ENCODE data around the gene EIF2B2.

Gene EIF2B2

DNA sequence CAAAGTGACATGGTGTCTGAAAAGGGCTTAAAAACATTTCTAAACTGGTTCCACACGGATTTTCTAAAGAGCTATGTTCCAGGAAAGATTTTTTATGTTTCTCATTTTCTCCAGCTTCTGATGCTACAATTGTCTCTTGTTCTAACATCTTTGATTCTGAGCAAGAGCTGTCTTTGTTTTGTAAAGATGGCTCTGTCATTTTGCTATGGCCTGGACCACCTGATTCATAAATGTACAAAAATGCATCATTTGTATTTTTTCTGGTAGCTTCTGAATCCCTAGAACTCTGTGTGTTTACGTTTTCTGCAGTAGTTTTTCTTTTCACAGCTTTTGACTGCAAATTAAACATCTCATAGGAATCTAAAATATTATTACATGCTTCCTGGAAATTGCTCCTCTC is 45.4 kb downstream of the EIF2B2 start:
- Mint-ChIP-seq H3K4me3 (no peak overlapping the region), H3K27ac (no peak overlapping the region), H3K4me1 (peaks cover 38% of the 10 kb centered on the region), H3K36me3 (peaks cover 21% of the 10 kb centered on the region), H3K9me3 (no peaks in the 10 kb centered on the region), H3K27me3 (peaks cover 4% of the 10 kb centered on the region)
- CTCF ChIA-PET: interaction anchor here (1.3 to 2.2 kb wide), 3 partner anchors 40 to 142 kb away, joined by 3 to 6 read pairs (median 4); no protein-coding TSS in a partner anchor
- DNase-seq: no peak

DNA sequence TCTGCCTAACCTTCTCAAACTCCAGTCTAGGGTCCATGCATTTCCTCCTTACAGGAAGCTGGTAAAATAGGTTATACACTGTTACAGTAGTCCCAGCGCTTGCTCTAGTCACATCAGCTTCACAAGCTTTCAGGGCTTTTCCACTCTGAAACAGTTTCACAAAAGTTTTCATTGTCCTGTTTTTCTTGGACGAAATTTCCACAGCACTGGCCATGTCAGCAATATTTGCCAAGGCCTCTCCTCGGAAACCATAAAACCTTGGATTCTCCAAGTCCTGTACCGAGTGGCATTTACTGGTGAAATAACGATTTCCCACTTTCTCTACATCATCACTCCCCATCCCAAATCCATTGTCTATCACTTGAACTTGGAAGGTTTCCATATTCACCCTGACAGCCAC is 46.4 kb downstream of the EIF2B2 start:
- CTCF ChIA-PET: interaction anchor here (0.9 to 2.2 kb wide), 6 partner anchors 39 to 190 kb away, joined by 3 to 6 read pairs (median 4); no protein-coding TSS in a partner anchor
- no peaks in the 10 kb centered on the region for H3K9me3 Mint-ChIP-seq
- peaks cover 47% of the 10 kb centered on the region for H3K4me1 Mint-ChIP-seq

GRCh38 chr14:75049731-75050201 is 47.0 kb downstream of the EIF2B2 start:
- CTCF ChIA-PET: interaction anchor here (1.3 to 2.2 kb wide), 3 partner anchors 102 to 191 kb away, joined by 3 to 6 read pairs (median 4); no protein-coding TSS in a partner anchor
- no peak for DNase-seq
- Mint-ChIP-seq H3K36me3 (peaks cover 32% of the 10 kb centered on the region), H3K27ac (no peak overlapping the region), H3K9me3 (no peaks in the 10 kb centered on the region), H3K4me3 (peak overlapping the region; percentile 86), H3K27me3 (peaks cover 4% of the 10 kb centered on the region), H3K4me1 (peaks cover 48% of the 10 kb centered on the region)

More for the DNA sequence above, 46.4 kb downstream of the EIF2B2 start:
- Mint-ChIP-seq H3K27ac (no peak overlapping the region), H3K36me3 (peaks cover 27% of the 10 kb centered on the region), H3K27me3 (peaks cover 4% of the 10 kb centered on the region), H3K4me3 (no peak overlapping the region)
- no peak for DNase-seq

- H3K9me3 Mint-ChIP-seq: no peaks in the 10 kb centered on the region
- H3K4me1 Mint-ChIP-seq: peaks cover 51% of the 10 kb centered on the region
- CTCF ChIA-PET: interaction anchor here (1.0 kb wide), 1 partner anchor 107 kb away, joined by 4 read pairs; no protein-coding TSS in a partner anchor
- peak within 1 kb of the TSS; percentile 86 for H3K4me3 Mint-ChIP-seq
- peaks cover 4% of the 10 kb centered on the region for H3K27me3 Mint-ChIP-seq
- H3K36me3 Mint-ChIP-seq: peaks cover 41% of the 10 kb centered on the region
- H3K27ac Mint-ChIP-seq: peak within 1 kb of the TSS; percentile 88
- peak; percentile 81 for DNase-seq
Observed at GRCh38 chr14:75050852-75051555, 48.3 kb downstream of the EIF2B2 start, which contains the start of gene MLH3. Gene MLH3 (minus strand): TSS chr14:75051467. CDS start chr14:75049655, 1,812 bp downstream.

DNA sequence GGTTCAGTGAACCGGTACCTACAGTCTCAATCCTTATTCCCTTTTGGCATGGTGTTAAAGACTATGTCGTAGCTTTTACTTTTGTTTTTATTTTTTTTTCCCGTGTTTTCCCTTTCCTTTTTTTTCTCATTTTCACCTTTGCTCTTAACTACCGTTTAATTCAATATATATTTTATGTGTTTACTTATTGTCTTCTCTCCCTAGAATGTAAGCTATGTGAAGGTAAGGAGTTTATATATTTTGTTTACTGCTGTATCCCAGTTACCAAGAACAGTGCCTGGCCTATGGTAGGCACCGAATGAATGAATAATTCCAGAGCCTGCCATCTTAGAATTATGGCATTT is 48.8 kb downstream of the EIF2B2 start:
- H3K27me3 Mint-ChIP-seq: peaks cover 4% of the 10 kb centered on the region
- H3K36me3 Mint-ChIP-seq: peaks cover 41% of the 10 kb centered on the region
- DNase-seq: no peak
- peak overlapping the region; percentile 86 for H3K4me3 Mint-ChIP-seq
- H3K27ac Mint-ChIP-seq: peak overlapping the region; percentile 88
- H3K4me1 Mint-ChIP-seq: peaks cover 54% of the 10 kb centered on the region
- CTCF ChIA-PET: no interaction called here
- no peaks in the 10 kb centered on the region for H3K9me3 Mint-ChIP-seq

GRCh38 chr14:75053396-75054291 is 50.9 kb downstream of the EIF2B2 start:
- H3K27ac Mint-ChIP-seq: no peak overlapping the region
- H3K27me3 Mint-ChIP-seq: peaks cover 4% of the 10 kb centered on the region
- no peaks in the 10 kb centered on the region for H3K9me3 Mint-ChIP-seq
- H3K36me3 Mint-ChIP-seq: peaks cover 42% of the 10 kb centered on the region
- peaks cover 57% of the 10 kb centered on the region for H3K4me1 Mint-ChIP-seq
- no peak for DNase-seq
- CTCF ChIA-PET: no interaction called here
- no peak overlapping the region for H3K4me3 Mint-ChIP-seq

GRCh38 chr14:75054421-75054820 is 51.7 kb downstream of the EIF2B2 start:
- no peak for DNase-seq
- H3K36me3 Mint-ChIP-seq: peaks cover 46% of the 10 kb centered on the region
- CTCF ChIA-PET: no interaction called here
- no peaks in the 10 kb centered on the region for H3K9me3 Mint-ChIP-seq
- peaks cover 60% of the 10 kb centered on the region for H3K4me1 Mint-ChIP-seq
- no peak overlapping the region for H3K4me3 Mint-ChIP-seq
- no peak overlapping the region for H3K27ac Mint-ChIP-seq
- peaks cover 4% of the 10 kb centered on the region for H3K27me3 Mint-ChIP-seq

DNA sequence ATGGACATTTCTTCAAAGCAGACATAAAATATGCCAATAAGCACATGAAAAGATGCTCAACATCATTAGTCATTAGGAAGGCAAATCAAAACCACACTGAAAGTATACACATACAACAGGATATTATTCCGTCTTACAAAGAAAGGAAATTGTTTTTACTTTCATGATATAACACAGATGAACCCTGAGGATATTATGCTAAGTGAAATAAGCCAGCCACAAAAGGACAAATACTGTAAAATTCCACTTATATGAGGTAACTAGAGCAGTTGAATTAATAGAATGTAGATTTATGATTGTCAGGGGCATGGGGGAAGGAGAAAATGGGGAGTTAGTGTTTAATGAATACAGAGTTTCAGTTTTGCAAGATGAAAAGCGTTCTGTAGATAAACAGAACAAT is 56.9 kb downstream of the EIF2B2 start:
- CTCF ChIA-PET: no interaction called here
- Mint-ChIP-seq H3K27me3 (no peaks in the 10 kb centered on the region), H3K9me3 (peaks cover 3% of the 10 kb centered on the region), H3K36me3 (peaks cover 49% of the 10 kb centered on the region), H3K4me1 (peaks cover 59% of the 10 kb centered on the region), H3K4me3 (no peak overlapping the region), H3K27ac (no peak overlapping the region)
- DNase-seq: no peak

DNA sequence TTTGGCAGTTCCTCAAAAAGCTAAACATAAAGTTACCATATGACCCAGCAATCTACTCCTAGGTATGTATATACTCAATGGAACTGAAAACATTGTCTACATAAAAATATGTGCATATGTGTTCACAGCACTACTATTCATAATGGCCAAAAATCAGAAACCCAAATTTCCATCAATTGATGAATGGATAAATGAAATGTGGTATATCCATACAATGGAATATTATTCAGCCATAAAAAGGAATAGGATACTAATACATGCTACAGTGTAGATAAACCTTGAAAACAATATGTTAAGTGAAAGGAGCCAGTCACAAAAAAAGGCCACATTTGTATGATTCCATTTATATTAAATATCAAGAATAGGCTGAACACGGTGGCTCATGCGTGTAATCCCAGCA is 57.7 kb downstream of the EIF2B2 start:
- Mint-ChIP-seq H3K4me3 (no peak overlapping the region), H3K9me3 (peaks cover 3% of the 10 kb centered on the region), H3K27me3 (no peaks in the 10 kb centered on the region), H3K4me1 (peaks cover 60% of the 10 kb centered on the region), H3K27ac (no peak overlapping the region), H3K36me3 (peaks cover 44% of the 10 kb centered on the region)
- DNase-seq: no peak
- CTCF ChIA-PET: no interaction called here
